MV-4-11 (cell line): ENCODE results near the gene HSP90AB1.

Source experiments
- DNase-seq: peaks from one replicate; lab custom pipeline; 2025; lab: John Stamatoyannopoulos, UW

HSP90AB1 gene

GRCh38 chr6:44235891-44236516, 10.9 kb upstream of the HSP90AB1 start:
- no peak for DNase-seq

GRCh38 chr6:44237021-44237812, 9.7 kb upstream of the HSP90AB1 start:
- peak; percentile 94 for DNase-seq

- DNase-seq, result no peak
Observed at GRCh38 chr6:44237813-44238433, 9.0 kb upstream of the HSP90AB1 start.

- no peak for DNase-seq
Observed at GRCh38 chr6:44238687-44239350, 8.1 kb upstream of the HSP90AB1 start.

GRCh38 chr6:44243345-44243744, 3.6 kb upstream of the HSP90AB1 start:
- no peak for DNase-seq

- no peak for DNase-seq
Observed at GRCh38 chr6:44245391-44245911, 1.4 kb upstream of the HSP90AB1 start.

- peak; percentile 60 for DNase-seq
Observed at GRCh38 chr6:44245912-44246662, 814 bp upstream of the HSP90AB1 start.

GRCh38 chr6:44247338-44248302, 719 bp downstream of the HSP90AB1 start:
- DNase-seq, result peak; percentile 46

GRCh38 chr6:44248579-44248978, 1.7 kb downstream of the HSP90AB1 start:
- DNase-seq, result no peak

GRCh38 chr6:44249082-44249748, 2.3 kb downstream of the HSP90AB1 start:
- DNase-seq, result no peak

GRCh38 chr6:44250067-44250717, 3.3 kb downstream of the HSP90AB1 start:
- DNase-seq, result no peak

- no peak for DNase-seq
Observed at GRCh38 chr6:44250718-44251123, 3.8 kb downstream of the HSP90AB1 start.

- no peak for DNase-seq
Observed at GRCh38 chr6:44251576-44252524, 4.9 kb downstream of the HSP90AB1 start.

- peak; percentile 38 for DNase-seq
Observed at GRCh38 chr6:44253307-44254101, 6.6 kb downstream of the HSP90AB1 start.

- DNase-seq, result no peak
Observed at GRCh38 chr6:44254191-44255104, 7.5 kb downstream of the HSP90AB1 start.

GRCh38 chr6:44255105-44255808, 8.4 kb downstream of the HSP90AB1 start:
- DNase-seq, result no peak
